Measurements from ENCODE around the gene ARHGAP10. TPM values are rescaled to one million over a fixed set of nuclear protein-coding genes. Genes with fewer than 3 reads are reported as not detected.

ARHGAP10 gene
- total RNA-seq, 2 experiments from 2014 or later: 7.1 to 8.0 TPM

- Mint-ChIP-seq H3K27me3 (no peaks in the 10 kb centered on the region), H3K36me3 (no peaks in the 10 kb centered on the region), H3K27ac (no peak overlapping the region), H3K4me3 (no peak overlapping the region), H3K9me3 (no peaks in the 10 kb centered on the region), H3K4me1 (ENCODE audit: low read depth) (peaks cover 40% of the 10 kb centered on the region)
- DNase-seq: no peak
- ChIA-PET POLR2A (no interaction called here), CTCF (no interaction called here)
- intact Hi-C loops (cut with micrococcal nuclease): loop anchor here (1.0 to 2.0 kb wide), 2 partner anchors 59 to 101 kb away; no protein-coding TSS in a partner anchor
These were observed 3.8 kb downstream of the ARHGAP10 start for GRCh38 chr4:147735413-147736301.

- intact Hi-C loops (cut with micrococcal nuclease): no loop called here
- Mint-ChIP-seq H3K27me3 (no peaks in the 10 kb centered on the region), H3K4me1 (ENCODE audit: low read depth) (peaks cover 38% of the 10 kb centered on the region), H3K27ac (no peak overlapping the region), H3K36me3 (no peaks in the 10 kb centered on the region), H3K4me3 (no peak overlapping the region), H3K9me3 (no peaks in the 10 kb centered on the region)
- ChIA-PET POLR2A (no interaction called here), CTCF (no interaction called here)
- no peak for DNase-seq
These were observed 4.6 kb downstream of the ARHGAP10 start for GRCh38 chr4:147736458-147736857.

GRCh38 chr4:147737623-147738022 is 5.7 kb downstream of the ARHGAP10 start:
- intact Hi-C loops (cut with micrococcal nuclease): no loop called here
- Mint-ChIP-seq H3K4me3 (no peak overlapping the region), H3K4me1 (ENCODE audit: low read depth) (peaks cover 44% of the 10 kb centered on the region), H3K27me3 (no peaks in the 10 kb centered on the region), H3K36me3 (no peaks in the 10 kb centered on the region), H3K27ac (no peak overlapping the region), H3K9me3 (no peaks in the 10 kb centered on the region)
- CTCF ChIA-PET: no interaction called here
- POLR2A ChIA-PET: no interaction called here
- DNase-seq: no peak

GRCh38 chr4:147739239-147739823 is 7.4 kb downstream of the ARHGAP10 start:
- intact Hi-C loops (cut with micrococcal nuclease): no loop called here
- peaks cover 30% of the 10 kb centered on the region for H3K4me1 Mint-ChIP-seq (ENCODE audit: low read depth)

GRCh38 chr4:147740176-147740575 is 8.3 kb downstream of the ARHGAP10 start:
- Mint-ChIP-seq H3K4me3 (no peak overlapping the region), H3K27me3 (no peaks in the 10 kb centered on the region), H3K36me3 (no peaks in the 10 kb centered on the region), H3K9me3 (no peaks in the 10 kb centered on the region), H3K4me1 (ENCODE audit: low read depth) (peaks cover 26% of the 10 kb centered on the region), H3K27ac (no peak overlapping the region)
- CTCF ChIA-PET: interaction anchor here (0.7 to 1.3 kb wide), 1 partner anchor 127 kb away, joined by 3 to 5 read pairs; no protein-coding TSS in a partner anchor
- intact Hi-C loops (cut with micrococcal nuclease): no loop called here
- POLR2A ChIA-PET: no interaction called here
- DNase-seq: no peak

More at GRCh38 chr4:147739239-147739823, 7.4 kb downstream of the ARHGAP10 start:
- Mint-ChIP-seq H3K4me3 (no peak overlapping the region), H3K27ac (no peak overlapping the region), H3K9me3 (no peaks in the 10 kb centered on the region), H3K27me3 (no peaks in the 10 kb centered on the region), H3K36me3 (no peaks in the 10 kb centered on the region)
- no peak for DNase-seq
- ChIA-PET CTCF (interaction anchor here (0.6 to 1.3 kb wide), 2 partner anchors 63 to 127 kb away, joined by 3 to 5 read pairs; no protein-coding TSS in a partner anchor), POLR2A (no interaction called here)

- Mint-ChIP-seq H3K4me1 (ENCODE audit: low read depth) (peaks cover 15% of the 10 kb centered on the region), H3K27ac (no peak overlapping the region), H3K27me3 (no peaks in the 10 kb centered on the region), H3K9me3 (no peaks in the 10 kb centered on the region), H3K36me3 (no peaks in the 10 kb centered on the region), H3K4me3 (no peak overlapping the region)
- POLR2A ChIA-PET: no interaction called here
- CTCF ChIA-PET: no interaction called here
- intact Hi-C loops (cut with micrococcal nuclease): no loop called here
- DNase-seq: no peak
These were observed 9.4 kb downstream of the ARHGAP10 start for GRCh38 chr4:147741190-147741788.

- no peaks in the 10 kb centered on the region for H3K9me3 Mint-ChIP-seq
- ChIA-PET POLR2A (no interaction called here), CTCF (interaction anchor here (2.3 kb wide), 1 partner anchor 119 kb away, joined by 7 read pairs; no protein-coding TSS in a partner anchor)
- no peaks in the 10 kb centered on the region for H3K36me3 Mint-ChIP-seq
- no peak overlapping the region for H3K4me3 Mint-ChIP-seq
- no peaks in the 10 kb centered on the region for H3K27me3 Mint-ChIP-seq
- no peak overlapping the region for H3K27ac Mint-ChIP-seq
- intact Hi-C loops (cut with micrococcal nuclease): no loop called here
- peaks cover 7% of the 10 kb centered on the region for H3K4me1 Mint-ChIP-seq (ENCODE audit: low read depth)
- DNase-seq: no peak
These were observed 16.0 kb downstream of the ARHGAP10 start for GRCh38 chr4:147747787-147748454.

GRCh38 chr4:147749811-147750321 is 18.0 kb downstream of the ARHGAP10 start:
- no peaks in the 10 kb centered on the region for H3K36me3 Mint-ChIP-seq
- H3K4me3 Mint-ChIP-seq: no peak overlapping the region
- H3K9me3 Mint-ChIP-seq: no peaks in the 10 kb centered on the region
- peaks cover 7% of the 10 kb centered on the region for H3K4me1 Mint-ChIP-seq (ENCODE audit: low read depth)
- intact Hi-C loops (cut with micrococcal nuclease): no loop called here
- no peak for DNase-seq
- ChIA-PET POLR2A (no interaction called here), CTCF (interaction anchor here (1.1 kb wide), 1 partner anchor 41 kb away, joined by 3 read pairs; no protein-coding TSS in a partner anchor)
- H3K27me3 Mint-ChIP-seq: no peaks in the 10 kb centered on the region
- no peak overlapping the region for H3K27ac Mint-ChIP-seq

GRCh38 chr4:147753047-147753446 is 21.2 kb downstream of the ARHGAP10 start:
- ChIA-PET POLR2A (interaction anchor here (0.6 kb wide), 1 partner anchor 51 kb away, joined by 3 read pairs; no protein-coding TSS in a partner anchor), CTCF (no interaction called here)
- Mint-ChIP-seq H3K4me1 (ENCODE audit: low read depth) (peaks cover 14% of the 10 kb centered on the region), H3K4me3 (no peak overlapping the region), H3K36me3 (no peaks in the 10 kb centered on the region), H3K27ac (no peak overlapping the region), H3K9me3 (no peaks in the 10 kb centered on the region), H3K27me3 (no peaks in the 10 kb centered on the region)
- intact Hi-C loops (cut with micrococcal nuclease): no loop called here
- DNase-seq: no peak

- ChIA-PET CTCF (no interaction called here), POLR2A (no interaction called here)
- no peak for DNase-seq
- Mint-ChIP-seq H3K27me3 (no peaks in the 10 kb centered on the region), H3K36me3 (no peaks in the 10 kb centered on the region), H3K27ac (no peak overlapping the region), H3K4me1 (ENCODE audit: low read depth) (peaks cover 14% of the 10 kb centered on the region), H3K9me3 (no peaks in the 10 kb centered on the region), H3K4me3 (no peak overlapping the region)
- intact Hi-C loops (cut with micrococcal nuclease): no loop called here
These were observed 22.2 kb downstream of the ARHGAP10 start for GRCh38 chr4:147754037-147754445.

GRCh38 chr4:147755561-147756295 is 23.8 kb downstream of the ARHGAP10 start:
- no peak overlapping the region for H3K27ac Mint-ChIP-seq
- CTCF ChIA-PET: interaction anchor here (0.7 kb wide), 1 partner anchor 110 kb away, joined by 3 read pairs; no protein-coding TSS in a partner anchor
- POLR2A ChIA-PET: no interaction called here

More at GRCh38 chr4:147755561-147756295, 23.8 kb downstream of the ARHGAP10 start:
- Mint-ChIP-seq H3K27me3 (no peaks in the 10 kb centered on the region), H3K4me3 (no peak overlapping the region), H3K9me3 (no peaks in the 10 kb centered on the region), H3K36me3 (no peaks in the 10 kb centered on the region), H3K4me1 (ENCODE audit: low read depth) (peaks cover 8% of the 10 kb centered on the region)
- no peak for DNase-seq
- intact Hi-C loops (cut with micrococcal nuclease): no loop called here
